HepG2 (cell line): ENCODE measurements around the gene ACVRL1. TPM values are rescaled to one million over a fixed set of nuclear protein-coding genes. Genes with fewer than 3 reads are reported as not detected.

Source experiments
- ATAC-seq: fragments of 200-7000 bp; cut with Tn5 transposase; 3 replicates; pipeline ENCODE4 v1.9.1; 2020; ENCODE audit warnings: mild to moderate bottlenecking, moderate library complexity
- BruUV-seq: library from RNA; stranded (reverse); fragments of 400-500 nt; replicated peaks from 2 replicates; lab custom pipeline; 2021; lab: Mats Ljungman, UMichigan
- CTCF ChIA-PET: fragments of 300-600 bp; formaldehyde crosslinking; extraction: SDS; loops from one replicate; lab custom pipeline; 2021; ENCODE audit warnings: low total read pairs, inconsistent platforms, low intra/inter-chr PET ratio; lab: Yijun Ruan, JAX
- POLR2A ChIA-PET: fragments of 350-600 bp; sonication (Branson Sonifier 250); formaldehyde crosslinking; loops from one replicate; lab custom pipeline; 2020; ENCODE audit warnings: antibody characterized with exemption, inconsistent platforms; lab: Yijun Ruan, JAX
- DNase-seq: peaks from one replicate; pipeline ENCODE4 v3.0.0-alpha.2; 2015; ENCODE audit warnings: low spot score
- FAIRE-seq: peaks from 3 replicates; lab custom pipeline; 2011; peaks lifted over from hg19 to GRCh38; lab: Jason Lieb, UNC
- H2AFZ ChIP-seq: one replicate; pipeline ENCODE4 v1.6.1; 2011; ENCODE audit warnings: low read length, inconsistent platforms
- H3K27ac ChIP-seq: fragments of 300-600 bp; 3 replicates; pipeline ENCODE4 v1.8.0; 2011; ENCODE audit warnings: mixed run types, mild to moderate bottlenecking, mixed read lengths, low read length, inconsistent platforms; ENCODE audit not compliant: insufficient read depth; ENCODE audit errors: extremely low read length
- H3K27me3 ChIP-seq, 2 experiments: fragments of 200-600 bp in 1 of 2; 2 replicates in 1 of 2; 3 replicates in 1 of 2; pipeline versions ENCODE4 v1.6.0 to v1.8.0; 2011; ENCODE audit warnings: low read length in 2 of 2, mild to moderate bottlenecking in 2 of 2, moderate library complexity in 2 of 2, inconsistent platforms in 1 of 2; ENCODE audit not compliant: insufficient read depth in 2 of 2, control insufficient read depth in 1 of 2
- H3K36me3 ChIP-seq, 2 experiments: fragments of 200-600 bp in 1 of 2; replicated peaks in 1 of 2; 2 replicates in 1 of 2; 3 replicates in 1 of 2; pipeline versions ENCODE4 v1.5.1 to v1.8.0; 2011; ENCODE audit warnings: low read length in 2 of 2, inconsistent platforms in 1 of 2; ENCODE audit not compliant: insufficient read depth in 2 of 2, control insufficient read depth in 1 of 2
- H3K4me1 ChIP-seq: 2 replicates; pipeline ENCODE4 v1.5.1; 2012; ENCODE audit warnings: low read length, inconsistent platforms; ENCODE audit not compliant: insufficient read depth
- H3K4me2 ChIP-seq: 2 replicates; pipeline ENCODE4 v1.6.0; 2011; ENCODE audit warnings: low read depth, low read length, inconsistent platforms
- H3K4me3 ChIP-seq, 3 experiments: fragments of 200-600 bp in 1 of 3; sonication (generic), shearing (Covaris generic) in 1 of 3; replicated peaks in 1 of 3; 2 replicates each; pipeline ENCODE4 v1.5.1; 2011 to 2016; ENCODE audit warnings: low read length in 3 of 3, inconsistent platforms in 2 of 3, low read depth in 2 of 3, mild to moderate bottlenecking in 2 of 3, control low read depth in 1 of 3, mixed read lengths in 1 of 3; ENCODE audit not compliant: insufficient read depth in 1 of 3
- H3K79me2 ChIP-seq: one replicate; pipeline ENCODE4 v1.6.1; 2011; ENCODE audit warnings: low read length, inconsistent platforms; ENCODE audit not compliant: insufficient read depth
- H3K9ac ChIP-seq: 2 replicates; pipeline ENCODE4 v1.6.0; 2011; ENCODE audit warnings: mild to moderate bottlenecking, low read depth, low read length, inconsistent platforms; ENCODE audit not compliant: insufficient read depth
- H3K9me3 ChIP-seq: 2 replicates; pipeline ENCODE4 v1.5.1; 2012; ENCODE audit warnings: mild to moderate bottlenecking, low read length
- H4K20me1 ChIP-seq: 2 replicates; pipeline ENCODE4 v1.6.0; 2011; ENCODE audit warnings: inconsistent platforms, mild to moderate bottlenecking, low read length, moderate library complexity; ENCODE audit not compliant: insufficient read depth
- ARNT ChIP-seq: fragments of 450-650 bp; IDR thresholded peaks from 2 replicates; pipeline ENCODE4 v1.6.1; 2017
- ATAD3A ChIP-seq: sonication (generic); formaldehyde crosslinking; IDR thresholded peaks from 2 replicates; pipeline ENCODE4 v1.4.0; 2020; ENCODE audit warnings: missing genetic modification reagents
- GFI1 ChIP-seq: sonication (generic); formaldehyde crosslinking; IDR thresholded peaks from 2 replicates; pipeline ENCODE4 v1.5.0; 2020; ENCODE audit warnings: missing genetic modification reagents, mild to moderate bottlenecking, borderline replicate concordance
- HNRNPK ChIP-seq: fragments of 200-400 bp; formaldehyde crosslinking; IDR thresholded peaks from 2 replicates; pipeline ENCODE4 v1.6.1; 2018; ENCODE audit warnings: low read length, low read depth, moderate library complexity, mild to moderate bottlenecking; ENCODE audit not compliant: poor library complexity, severe bottlenecking
- KAT8 ChIP-seq: IDR thresholded peaks from 2 replicates; pipeline ENCODE4 v1.6.1; 2016; ENCODE audit warnings: missing genetic modification reagents, missing compliant biosample characterization
- NFIB ChIP-seq: sonication (generic); formaldehyde crosslinking; IDR thresholded peaks from 2 replicates; pipeline ENCODE4 v1.9.0; 2021; ENCODE audit warnings: missing genetic modification reagents, mild to moderate bottlenecking, borderline replicate concordance
- RAD21 ChIP-seq: fragments of 450-650 bp; formaldehyde crosslinking; IDR thresholded peaks from 2 replicates; pipeline ENCODE4 v1.5.0; 2020; ENCODE audit warnings: mild to moderate bottlenecking
- RXRA ChIP-seq: sonication (generic); formaldehyde crosslinking; IDR thresholded peaks from 2 replicates; pipeline ENCODE4 v1.5.1; 2020; ENCODE audit warnings: missing genetic modification reagents
- STAG1 ChIP-seq: sonication (generic); formaldehyde crosslinking; IDR thresholded peaks from 2 replicates; pipeline ENCODE4 v1.4.0; 2020; ENCODE audit warnings: missing genetic modification reagents
- ZBTB20 ChIP-seq: sonication (generic); formaldehyde crosslinking; IDR thresholded peaks from 2 replicates; pipeline ENCODE4 v1.8.1; 2023; ENCODE audit warnings: missing genetic modification reagents, low read depth, mild to moderate bottlenecking, borderline replicate concordance
- ZMYM4 ChIP-seq: sonication (generic); formaldehyde crosslinking; IDR thresholded peaks from 2 replicates; pipeline ENCODE4 v1.8.1; 2023; ENCODE audit warnings: mild to moderate bottlenecking, missing genetic modification reagents
- ZNF121 ChIP-seq: sonication (generic); formaldehyde crosslinking; IDR thresholded peaks from 2 replicates; pipeline ENCODE4 v1.5.0; 2020; ENCODE audit warnings: mild to moderate bottlenecking, missing genetic modification reagents
- ZNF18 ChIP-seq: sonication (generic); formaldehyde crosslinking; IDR thresholded peaks from 2 replicates; pipeline ENCODE4 v1.8.0; 2022; ENCODE audit warnings: mild to moderate bottlenecking, missing genetic modification reagents; ENCODE audit not compliant: insufficient replicate concordance
- ZNF644 ChIP-seq: IDR thresholded peaks from 2 replicates; pipeline ENCODE4 v1.6.1; 2016; ENCODE audit warnings: low read depth
- ZNF670 ChIP-seq: sonication (generic); formaldehyde crosslinking; IDR thresholded peaks from 2 replicates; pipeline ENCODE4 v1.8.0; 2022; ENCODE audit warnings: mild to moderate bottlenecking, missing genetic modification reagents, borderline replicate concordance
- ZNF678 ChIP-seq: sonication (generic); formaldehyde crosslinking; IDR thresholded peaks from 2 replicates; pipeline ENCODE4 v1.4.0; 2020; ENCODE audit warnings: mild to moderate bottlenecking, missing genetic modification reagents
- WGBS: methylation state at CpG from one replicate; pipeline ENCODE4 v1.1.6; 2017; ENCODE audit warnings: low lambda C conversion rate; 5-methylcytosine and 5-hydroxymethylcytosine counted together
- in situ Hi-C: cut with HindIII; loops from 2 replicates; pipeline ENCODE4 v1.10.0; 2017; ENCODE audit warnings: low pct_unique_long_range_greater_than_20kb; ENCODE audit not compliant: extremely low pct_ligation_motif_present
- intact Hi-C: fragments of 100-400 bp; cut with micrococcal nuclease; formaldehyde crosslinking; loops from one replicate; pipeline ENCODE4 v1.10.0; 2022; ENCODE audit not compliant: unreplicated experiment
- polyA plus RNA-seq, 8 experiments: library from polyadenylated mRNA; depleted of rRNA in 3 of 8; stranded (reverse) in 7 of 8; unstranded in 1 of 8; fragments of >200 nt; fragmentation: Illumina TruSeq in 4 of 8; extraction: Trizol in 4 of 8; gene quantifications; 2 replicates each; pipeline versions ENCODE4 v1.2.1 to v1.2.3, GENCODE V29; 2011 to 2016; ENCODE audit warnings: low read depth in 4 of 8, missing spikeins in 1 of 8, mixed read lengths in 1 of 8; ENCODE audit not compliant: insufficient read depth in 1 of 8
- total RNA-seq, 5 experiments: library from RNA; depleted of rRNA; stranded (reverse); fragments of >200 nt; fragmentation: Illumina TruSeq; extraction: Trizol; gene quantifications; 2 replicates each; pipeline ENCODE4 v1.2.3, GENCODE V29; 2016; ENCODE audit warnings: low read depth in 1 of 5

Gene ACVRL1
- total and polyA plus RNA-seq, 2 of the 13 experiments (the other 11 are each of a cell fraction or from before 2014, with no cell fraction given) = not detected

- TF ChIP-seq ZBTB20 = no peak
Observed at GRCh38 chr12:51963477-51963876, 56.2 kb downstream of the ACVRL1 start (continued).

GRCh38 chr12:51969643-51970042 is 62.3 kb downstream of the ACVRL1 start:
- H3K4me1 ChIP-seq = peaks cover 40% of the 10 kb centered on the region
- H4K20me1 ChIP-seq = no peaks in the 10 kb centered on the region
- H3K79me2 ChIP-seq = peaks cover 81% of the 10 kb centered on the region
- H3K4me3 ChIP-seq = no peak overlapping the region
- TF ChIP-seq NFIB (CRISPR knock-in tag) = no peak
- TF ChIP-seq HNRNPK = no peak
- TF ChIP-seq ZNF678 = no peak
- TF ChIP-seq ATAD3A (CRISPR knock-in tag) = no peak
- peak; percentile 75 for TF ChIP-seq ZNF121 (CRISPR knock-in tag)
- intact Hi-C loops = no loop called here
- in situ Hi-C loops = no loop called here
- no peaks in the 10 kb centered on the region for H3K9me3 ChIP-seq
- no peak overlapping the region for H2AFZ ChIP-seq
- ChIA-PET CTCF (no interaction called here), POLR2A (no interaction called here)
- FAIRE-seq (no peak), ATAC-seq (no peak), DNase-seq (no peak)
- H3K36me3 ChIP-seq = no peaks in the 10 kb centered on the region
- BruUV-seq = no TSS peak
- no peak overlapping the region for H3K9ac ChIP-seq
- H3K27ac ChIP-seq = no peak overlapping the region
- no peak overlapping the region for H3K4me2 ChIP-seq
- H3K27me3 ChIP-seq = no peaks in the 10 kb centered on the region
- WGBS = 96% methylated on average over 2 of the region's 2 CpGs

GRCh38 chr12:51970904-51971646 is 63.8 kb downstream of the ACVRL1 start:
- BruUV-seq = no TSS peak
- Histone ChIP-seq H3K4me1 (peaks cover 54% of the 10 kb centered on the region), H3K4me3 (no peak overlapping the region), H2AFZ (no peak overlapping the region), H3K4me2 (no peak overlapping the region), H3K27ac (peak overlapping the region; percentile 63), H4K20me1 (no peaks in the 10 kb centered on the region), H3K27me3 (no peaks in the 10 kb centered on the region), H3K79me2 (peaks cover 71% of the 10 kb centered on the region), H3K9ac (no peak overlapping the region), H3K9me3 (no peaks in the 10 kb centered on the region), H3K36me3 (peaks cover 4 to 5% of the 10 kb centered on the region in 2 experiments; a peak in 2 of 5 replicates)
- in situ Hi-C loops = no loop called here
- DNase-seq (peak; percentile 45), ATAC-seq (peak; percentile 71), FAIRE-seq (no peak)
- WGBS = 75% methylated on average over 13 of the region's 13 CpGs
- POLR2A ChIA-PET = no interaction called here
- CTCF ChIA-PET = interaction anchor here (0.7 kb wide), 1 partner anchor 9 kb away, joined by 3 read pairs; no protein-coding TSS in a partner anchor
- intact Hi-C loops = no loop called here
- TF ChIP-seq ZNF644 (CRISPR knock-in tag) = 0 out of 2 replicates have a peak, but pooled peaks have one; percentile 13
- peak; percentile 50; the same call in 1 of the 2 replicates for TF ChIP-seq ZMYM4 (CRISPR knock-in tag)
- 0 out of 2 replicates have a peak, but pooled peaks have one; percentile 42 for TF ChIP-seq STAG1 (CRISPR knock-in tag)
- TF ChIP-seq KAT8 (CRISPR knock-in tag) = 0 out of 2 replicates have a peak, but pooled peaks have one; percentile 23
- peak; percentile 33; the same call in 1 of the 2 replicates for TF ChIP-seq RAD21 (CRISPR knock-in tag)
- TF ChIP-seq ZNF670 (CRISPR knock-in tag) = no peak
- TF ChIP-seq GFI1 (CRISPR knock-in tag) = no peak
- TF ChIP-seq RXRA = no peak
- TF ChIP-seq ZNF18 (CRISPR knock-in tag) = no peak
- TF ChIP-seq ARNT = no peak
